Osteocyte (in vitro differentiated cells): ENCODE measurements around the gene ARHGAP10. TPM values are rescaled to one million over a fixed set of nuclear protein-coding genes. Genes with fewer than 3 reads are reported as not detected.

ENCODE experiments used
- DNase-seq: peaks from one replicate; pipeline ENCODE4 v3.0.0; 2021; ENCODE audit warnings: mixed read lengths; ENCODE audit not compliant: unreplicated experiment; ENCODE audit errors: extremely low spot score
- H3K27ac Mint-ChIP-seq: one replicate; pipeline ENCODE4 v1.8.0; 2021; ENCODE audit warnings: mild to moderate bottlenecking, mixed read lengths; ENCODE audit not compliant: unreplicated experiment
- H3K27me3 Mint-ChIP-seq: one replicate; pipeline ENCODE4 v1.8.0; 2021; ENCODE audit warnings: mixed read lengths; ENCODE audit not compliant: unreplicated experiment
- H3K36me3 Mint-ChIP-seq: one replicate; pipeline ENCODE4 v1.8.0; 2021; ENCODE audit warnings: mixed read lengths; ENCODE audit not compliant: unreplicated experiment
- H3K4me1 Mint-ChIP-seq: one replicate; pipeline ENCODE4 v1.8.0; 2021; ENCODE audit warnings: mixed read lengths; ENCODE audit not compliant: unreplicated experiment
- H3K4me3 Mint-ChIP-seq: one replicate; pipeline ENCODE4 v1.8.0; 2021; ENCODE audit warnings: mild to moderate bottlenecking, moderate library complexity, mixed read lengths; ENCODE audit not compliant: unreplicated experiment
- H3K9me3 Mint-ChIP-seq: one replicate; pipeline ENCODE4 v1.8.0; 2021; ENCODE audit warnings: mixed read lengths; ENCODE audit not compliant: unreplicated experiment
- CTCF ChIP-seq: fragments of 200-600 bp; sonication (generic); IDR thresholded peaks from 2 replicates; pipeline ENCODE4 v1.5.0; 2021; ENCODE audit warnings: antibody characterized with exemption, mild to moderate bottlenecking, moderate library complexity
- total RNA-seq: library from RNA; stranded (reverse); gene quantifications from 2 replicates; pipeline ENCODE4 v1.2.1, GENCODE V29; 2021

The ARHGAP10 gene
- total RNA-seq, 1 donor from 2014 or later, result 121 TPM

DNA sequence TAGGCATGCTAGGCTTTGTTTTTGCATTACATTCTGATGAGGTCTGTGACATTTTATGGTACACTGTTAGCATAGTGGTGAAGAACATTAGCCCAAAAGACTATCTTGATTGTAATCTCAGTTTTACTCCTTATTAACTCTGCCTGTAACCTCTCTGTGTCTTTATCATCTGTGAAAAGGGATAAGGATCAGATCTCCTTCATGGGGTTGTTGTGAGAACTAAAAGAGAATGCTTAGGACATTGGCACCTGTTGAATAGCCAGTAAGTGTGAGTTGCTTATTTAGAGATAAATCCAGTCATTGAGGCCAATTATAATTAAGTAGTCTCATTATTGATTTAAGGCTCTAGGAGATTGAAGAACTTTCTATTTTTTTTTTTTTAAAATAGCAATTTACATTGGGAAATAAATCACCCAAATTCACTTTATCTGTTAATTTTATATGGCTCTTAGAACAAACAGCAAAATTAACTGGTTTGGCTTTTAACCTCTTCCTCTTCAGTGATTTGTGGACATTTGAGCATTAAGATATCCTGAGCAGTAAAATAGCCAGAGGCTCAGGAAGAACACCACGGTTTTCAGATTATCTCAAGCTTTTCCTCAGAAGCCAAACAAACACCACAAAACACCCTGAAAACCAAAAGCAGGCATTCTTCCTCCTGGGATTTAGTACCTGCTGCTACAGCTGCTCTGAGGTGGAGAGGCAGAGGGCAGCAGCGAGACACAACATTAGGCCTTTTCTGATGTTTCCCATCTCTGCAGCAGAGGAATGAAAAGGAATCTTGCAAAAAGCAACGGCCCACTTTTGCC, 192.9 kb downstream of the ARHGAP10 start:
- Mint-ChIP-seq H3K9me3 (no peaks in the 10 kb centered on the region), H3K27ac (no peak overlapping the region)
- peak; percentile 58 for TF ChIP-seq CTCF

GRCh38 chr4:147927377-147928137, 195.7 kb downstream of the ARHGAP10 start:
- Mint-ChIP-seq H3K27me3 (no peaks in the 10 kb centered on the region), H3K36me3 (peaks cover 36% of the 10 kb centered on the region), H3K27ac (peak overlapping the region; percentile 90), H3K9me3 (no peaks in the 10 kb centered on the region), H3K4me1 (peaks cover 15% of the 10 kb centered on the region), H3K4me3 (no peak overlapping the region)
- TF ChIP-seq CTCF, result no peak
- DNase-seq, result no peak

More for the DNA sequence above, 192.9 kb downstream of the ARHGAP10 start:
- Mint-ChIP-seq H3K36me3 (peaks cover 33% of the 10 kb centered on the region), H3K4me1 (peaks cover 12% of the 10 kb centered on the region), H3K4me3 (no peak overlapping the region), H3K27me3 (no peaks in the 10 kb centered on the region)
- no peak for DNase-seq

DNA sequence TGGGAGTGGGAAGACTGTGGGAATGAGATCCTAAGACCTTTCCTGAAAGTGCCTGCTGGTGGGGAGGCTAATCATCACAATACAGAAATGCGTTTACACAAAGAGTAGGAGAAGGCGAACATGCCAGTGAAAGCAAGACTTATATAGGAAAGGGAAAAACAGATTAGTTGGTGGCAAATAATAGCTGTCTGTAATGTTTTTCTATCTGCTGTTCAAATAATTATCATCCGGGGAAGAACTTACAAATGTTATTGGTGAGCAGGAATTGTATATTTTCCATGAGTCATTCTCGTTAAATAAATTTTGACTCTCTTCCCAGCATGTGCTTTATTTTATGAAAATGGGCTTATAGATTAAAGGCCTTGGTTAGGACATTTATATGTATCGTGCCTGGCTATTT, 196.5 kb downstream of the ARHGAP10 start:
- H3K36me3 Mint-ChIP-seq, result peaks cover 35% of the 10 kb centered on the region
- H3K4me3 Mint-ChIP-seq, result no peak overlapping the region
- DNase-seq, result no peak
- H3K27me3 Mint-ChIP-seq, result no peaks in the 10 kb centered on the region
- no peak for TF ChIP-seq CTCF
- no peaks in the 10 kb centered on the region for H3K9me3 Mint-ChIP-seq
- peaks cover 11% of the 10 kb centered on the region for H3K4me1 Mint-ChIP-seq
- peak overlapping the region; percentile 90 for H3K27ac Mint-ChIP-seq

GRCh38 chr4:147929746-147930145, 197.9 kb downstream of the ARHGAP10 start:
- no peak for TF ChIP-seq CTCF
- DNase-seq, result no peak
- Mint-ChIP-seq H3K9me3 (no peaks in the 10 kb centered on the region), H3K27ac (no peak overlapping the region), H3K4me1 (peaks cover 7% of the 10 kb centered on the region), H3K4me3 (no peak overlapping the region), H3K27me3 (no peaks in the 10 kb centered on the region), H3K36me3 (peaks cover 40% of the 10 kb centered on the region)

GRCh38 chr4:147933316-147933715, 201.4 kb downstream of the ARHGAP10 start:
- no peaks in the 10 kb centered on the region for H3K27me3 Mint-ChIP-seq
- TF ChIP-seq CTCF, result no peak
- no peak overlapping the region for H3K4me3 Mint-ChIP-seq
- DNase-seq, result no peak
- peaks cover 50% of the 10 kb centered on the region for H3K36me3 Mint-ChIP-seq
- no peaks in the 10 kb centered on the region for H3K9me3 Mint-ChIP-seq
- H3K27ac Mint-ChIP-seq, result peak overlapping the region; percentile 36
- H3K4me1 Mint-ChIP-seq, result peaks cover 7% of the 10 kb centered on the region
